CD4-positive, alpha-beta T cell treated with Interleukin-15 for 1 hour (primary cell): ENCODE results near the gene ANK2.
"Not testable (repeated sequence)": the region's sequence is repeated elsewhere in the genome, so short reads cannot be mapped to it uniquely, and the experiment has no call there.

Source experiments
- DNase-seq: peaks from one replicate; pipeline ENCODE4 v3.0.0-alpha.2; 2020

Gene ANK2

DNA sequence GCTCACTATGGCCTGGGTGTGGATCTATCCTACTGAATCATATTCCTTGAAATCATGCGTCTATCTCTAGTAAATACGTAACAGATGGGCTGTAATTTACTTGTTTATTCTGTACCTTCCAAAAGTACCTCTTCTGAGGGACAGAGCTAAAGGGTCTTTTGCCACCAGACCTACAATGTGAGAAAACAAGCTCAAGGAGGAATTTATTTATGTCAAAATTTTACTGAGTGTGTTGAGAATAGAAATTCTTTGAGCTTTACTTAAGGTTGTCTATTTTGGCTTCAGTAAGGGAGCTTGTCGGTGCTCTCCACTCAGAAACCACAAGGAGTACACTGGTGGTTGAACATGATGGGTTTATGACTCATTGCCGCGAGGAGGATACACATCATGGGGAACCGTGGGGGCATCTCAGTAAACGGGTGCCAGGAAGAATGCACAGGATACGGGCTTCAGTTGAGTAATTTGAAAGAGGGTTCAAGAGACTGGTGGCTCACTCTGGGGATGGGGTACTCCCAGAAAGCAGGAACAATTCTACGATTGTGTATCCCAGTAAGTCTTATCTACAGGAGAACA is 3.0 kb downstream of the ANK2 start:
- no peak for DNase-seq

GRCh38 chr4:113053883-113054282 is 4.4 kb downstream of the ANK2 start:
- no peak for DNase-seq

DNA sequence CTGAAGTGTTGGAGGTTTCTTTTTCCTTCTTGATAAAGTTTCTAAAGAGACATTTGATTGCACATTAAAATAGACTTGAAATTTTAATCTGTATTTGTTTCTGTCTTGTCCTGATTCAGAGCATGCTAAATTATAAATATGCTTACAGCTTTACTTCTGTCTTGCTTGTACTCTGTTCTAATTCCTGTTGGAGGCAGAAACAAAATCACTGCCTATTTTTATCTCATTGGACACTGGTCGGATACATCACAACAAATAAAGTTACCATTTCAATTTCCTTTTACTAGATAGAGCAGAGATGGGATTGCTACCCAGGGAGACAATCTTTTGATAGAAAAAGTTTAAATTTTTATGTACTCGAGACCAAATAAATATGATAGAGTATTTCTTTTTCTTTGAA is 6.9 kb downstream of the ANK2 start:
- no peak for DNase-seq

- DNase-seq, result no peak
Observed at GRCh38 chr4:113057891-113058290, 8.4 kb downstream of the ANK2 start.

DNA sequence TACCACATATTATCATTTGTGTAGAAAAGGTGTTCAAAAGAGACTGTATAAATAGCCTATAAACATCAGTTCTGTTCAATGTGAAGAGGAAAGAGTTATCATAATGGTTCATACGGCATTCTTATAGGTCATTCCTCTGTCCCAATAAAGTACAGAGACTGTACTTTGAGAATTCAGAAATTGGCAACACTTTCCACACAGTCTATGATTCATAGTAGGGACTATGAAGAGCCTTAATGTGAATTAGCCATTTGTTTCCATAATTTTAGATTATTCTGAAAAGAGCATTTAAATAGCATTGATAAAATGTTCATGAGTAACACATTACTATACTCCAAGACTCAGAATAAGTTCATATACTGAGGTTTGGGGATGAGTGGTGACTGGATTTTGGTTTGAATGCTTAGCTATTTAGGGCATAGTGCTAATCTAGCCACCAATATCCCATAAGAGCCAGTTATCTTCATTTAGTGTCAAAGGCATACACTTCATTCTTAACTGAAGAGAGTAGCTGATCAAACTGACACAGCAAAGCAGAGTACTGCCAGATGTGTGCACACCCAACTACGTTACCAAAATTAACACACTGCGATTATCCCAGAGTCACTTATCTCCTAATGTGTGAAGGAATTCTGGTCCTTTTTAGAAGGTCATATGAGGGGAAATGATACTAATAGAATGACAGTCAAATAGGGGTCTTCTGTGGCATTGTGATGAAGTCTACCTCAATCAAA is 10.2 kb downstream of the ANK2 start:
- no peak for DNase-seq

DNA sequence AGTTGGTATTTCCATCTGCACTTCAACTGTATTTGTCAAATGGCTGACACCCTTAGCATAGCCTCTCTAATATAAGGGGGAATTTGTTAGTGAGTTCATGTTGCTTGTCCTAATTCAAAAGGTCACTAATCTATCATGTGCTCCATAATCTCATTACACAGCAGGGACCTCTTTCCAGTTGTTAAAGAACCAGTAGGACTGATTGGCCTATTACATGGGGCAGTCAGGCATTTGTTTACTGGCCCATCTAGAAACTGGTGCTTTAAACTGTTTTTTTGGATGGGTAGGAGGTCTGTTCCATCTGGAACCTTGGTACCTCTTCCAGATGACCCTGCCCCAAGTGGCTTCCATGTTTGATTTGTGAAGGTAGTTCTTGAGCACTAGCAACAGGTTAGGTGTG is 11.4 kb downstream of the ANK2 start:
- no peak for DNase-seq

GRCh38 chr4:113064244-113064643 is 14.8 kb downstream of the ANK2 start:
- no peak for DNase-seq

GRCh38 chr4:113065629-113066028 is 16.2 kb downstream of the ANK2 start:
- no peak for DNase-seq

DNA sequence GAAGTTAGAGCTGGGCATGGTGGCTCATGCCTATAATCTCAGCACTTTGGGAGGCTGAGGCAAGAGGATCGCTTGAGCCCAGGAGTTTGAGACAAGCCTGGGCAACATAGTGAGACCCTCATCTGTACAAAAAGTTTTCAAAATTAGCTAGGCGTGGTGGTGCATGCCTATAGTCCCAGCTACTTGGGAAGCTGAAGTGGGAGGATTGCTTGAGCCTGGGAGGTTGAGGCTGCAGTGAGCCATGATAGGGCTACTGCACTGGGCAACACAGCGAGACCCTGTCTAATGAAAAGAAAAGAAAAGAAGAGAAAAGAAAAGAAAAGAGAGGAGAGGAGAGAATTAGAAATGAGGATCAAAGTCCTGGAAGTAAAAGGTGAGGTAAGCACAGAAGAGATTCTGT is 19.3 kb downstream of the ANK2 start:
- DNase-seq, result not testable (repeated sequence)

DNA sequence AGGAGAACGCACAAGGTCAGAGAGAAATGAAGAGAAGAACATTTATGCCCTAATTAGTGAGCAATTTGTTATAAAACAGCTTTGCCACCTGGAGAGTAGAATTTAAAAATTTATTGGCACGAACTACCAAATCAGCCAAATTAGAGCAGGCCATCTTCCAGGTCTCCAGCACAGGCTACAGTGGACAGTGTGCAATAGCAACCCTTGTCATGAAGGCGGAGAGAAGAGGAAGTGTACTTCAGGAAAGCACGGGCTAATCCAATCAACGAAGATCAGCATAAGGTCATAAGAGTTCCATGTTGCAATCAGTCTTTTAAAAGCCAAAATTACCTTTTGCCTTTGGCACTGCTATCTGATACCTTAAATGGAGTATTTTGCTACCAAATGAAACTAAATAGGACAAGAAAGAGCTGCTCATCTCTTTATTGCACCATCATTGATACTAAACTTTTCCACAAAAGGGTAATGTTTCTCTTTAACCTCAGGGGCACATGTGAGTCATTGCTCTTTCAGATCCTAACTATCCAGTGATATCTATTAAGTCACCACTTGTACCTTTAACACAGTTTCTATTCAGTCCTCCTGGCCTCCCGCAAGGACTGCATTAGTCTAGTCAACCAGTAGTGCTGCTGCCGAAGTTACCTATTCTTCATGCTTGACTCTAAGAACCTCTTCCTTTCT is 19.9 kb downstream of the ANK2 start:
- DNase-seq, result no peak

DNA sequence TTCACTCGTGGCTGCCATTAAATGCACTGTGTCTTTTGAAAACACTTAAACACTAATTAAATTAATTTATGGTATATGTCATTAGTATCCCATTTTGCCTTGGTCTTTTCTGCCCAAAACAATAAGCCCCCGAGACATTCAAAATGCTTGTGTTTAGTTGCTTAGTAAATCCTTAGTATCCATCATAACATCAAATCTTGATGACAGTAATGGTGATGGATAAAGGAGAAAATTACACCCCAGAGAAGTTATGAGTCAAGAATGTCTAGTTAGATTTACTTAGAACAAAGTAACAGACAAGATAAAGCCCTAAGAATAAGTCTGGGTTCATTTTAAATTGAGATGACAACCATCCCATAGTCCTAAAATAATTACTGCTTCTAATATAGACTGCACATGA is 21.3 kb downstream of the ANK2 start:
- no peak for DNase-seq

GRCh38 chr4:113071274-113071673 is 21.8 kb downstream of the ANK2 start:
- DNase-seq, result no peak

DNA sequence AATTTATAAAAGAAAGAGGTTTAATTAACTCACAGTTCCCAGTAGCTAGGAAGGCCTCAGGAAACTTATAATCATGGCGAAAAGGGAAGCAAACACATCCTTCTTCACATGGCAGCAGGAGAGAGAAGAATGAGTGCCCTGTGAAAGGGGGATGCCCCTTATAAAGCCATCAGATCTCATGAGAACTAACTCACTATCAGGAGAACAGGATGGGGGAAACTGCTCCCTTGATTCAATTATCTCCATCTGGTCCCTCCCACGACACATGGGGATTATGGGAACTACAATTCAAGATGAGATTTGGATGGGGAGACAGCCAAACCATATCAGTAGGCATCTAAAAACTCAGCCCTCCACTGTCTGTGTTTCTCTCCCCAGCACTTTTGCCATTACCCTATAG is 22.4 kb downstream of the ANK2 start:
- DNase-seq, result no peak

GRCh38 chr4:113073451-113074005 is 24.1 kb downstream of the ANK2 start:
- DNase-seq, result no peak

DNA sequence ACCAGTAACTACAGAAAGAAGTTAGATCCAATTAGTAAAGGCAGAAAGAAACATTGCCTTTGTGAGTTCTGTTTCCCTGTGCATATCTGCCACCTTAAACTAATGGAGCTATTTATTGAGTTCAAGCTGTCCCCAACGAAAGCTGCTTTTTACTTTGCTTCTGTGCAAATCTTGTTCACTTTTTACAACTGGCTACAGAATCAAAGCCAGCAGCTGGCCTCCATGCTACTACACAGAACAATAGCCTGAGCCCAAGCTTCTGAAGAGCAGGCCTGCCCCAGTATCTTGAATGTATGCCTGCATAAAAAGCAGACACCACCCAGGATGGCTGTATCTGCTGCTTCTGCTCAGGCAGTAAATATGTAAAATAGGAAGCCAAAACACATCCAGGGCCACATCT is 28.1 kb downstream of the ANK2 start:
- DNase-seq, result no peak

GRCh38 chr4:113078066-113078465 is 28.6 kb downstream of the ANK2 start:
- DNase-seq, result no peak

GRCh38 chr4:113080050-113080449 is 30.6 kb downstream of the ANK2 start:
- no peak for DNase-seq

GRCh38 chr4:113080624-113081023 is 31.2 kb downstream of the ANK2 start:
- DNase-seq, result no peak

GRCh38 chr4:113083346-113083745 is 33.9 kb downstream of the ANK2 start:
- no peak for DNase-seq

GRCh38 chr4:113086172-113086695 is 36.8 kb downstream of the ANK2 start:
- no peak for DNase-seq

GRCh38 chr4:113088050-113088449 is 38.6 kb downstream of the ANK2 start:
- DNase-seq, result no peak

- no peak for DNase-seq
Observed at GRCh38 chr4:113090954-113091353, 41.5 kb downstream of the ANK2 start.

DNA sequence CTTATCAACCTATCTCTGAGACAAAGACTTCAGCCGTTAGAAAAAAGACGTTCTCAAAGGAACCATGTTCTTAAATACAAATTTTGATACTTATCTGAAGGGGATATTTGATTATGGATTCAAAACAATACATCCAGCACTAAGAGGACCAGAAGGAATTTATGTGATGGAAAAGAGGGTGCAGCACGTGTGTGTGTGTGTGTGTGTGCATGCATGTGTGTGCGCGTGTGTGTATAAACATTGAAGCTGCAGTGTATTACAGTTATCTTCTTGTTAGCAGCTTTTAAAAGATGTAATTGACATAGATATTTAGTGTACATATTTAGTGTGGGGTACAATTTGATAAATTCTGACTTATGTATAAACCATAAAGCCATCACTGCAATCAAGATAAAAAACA is 44.9 kb downstream of the ANK2 start:
- DNase-seq, result no peak

- no peak for DNase-seq
Observed at GRCh38 chr4:113094802-113095201, 45.3 kb downstream of the ANK2 start.
